Prostate gland (tissue), 2 donors: ENCODE results near the gene GPSM3.

Experiments
- CTCF ChIP-seq, 4 experiments: fragments of 200-600 bp in 2 of 4; fragments of 450-650 bp in 2 of 4; sonication (generic) in 2 of 4; IDR thresholded peaks; 1 replicate in 3 of 4; 2 replicates in 1 of 4; pipeline ENCODE4 v1.5.1; 2016 to 2019; ENCODE audit warnings: antibody characterized with exemption in 4 of 4, mild to moderate bottlenecking in 2 of 4, moderate library complexity in 2 of 4
- POLR2A ChIP-seq: fragments of 450-650 bp; IDR thresholded peaks from one replicate; pipeline ENCODE4 v1.6.1; 2016; ENCODE audit warnings: antibody characterized with exemption, mild to moderate bottlenecking
- POLR2AphosphoS5 ChIP-seq: sonication (generic); formaldehyde crosslinking; IDR thresholded peaks from one replicate; pipeline ENCODE4 v1.6.1; 2017; ENCODE audit warnings: antibody characterized with exemption

- no peak for TF ChIP-seq CTCF (IDR thresholded peaks at IDR 0.05)
- TF ChIP-seq POLR2A, result no peak
- TF ChIP-seq POLR2AphosphoS5, result no peak
Observed at GRCh38 chr6:32234934-32235333, 42.5 kb upstream of the GPSM3 start.
